ENCODE data around the gene PGBD4. TPM values are rescaled to one million over a fixed set of nuclear protein-coding genes. Genes with fewer than 3 reads are reported as not detected.
A peak's percentile ranks its signal among the peaks of the same experiment; 100 is the strongest.

Gene PGBD4
- total RNA-seq, 6 experiments from 2014 or later = 1.6 to 2.6 (median 1.9) TPM

DNA sequence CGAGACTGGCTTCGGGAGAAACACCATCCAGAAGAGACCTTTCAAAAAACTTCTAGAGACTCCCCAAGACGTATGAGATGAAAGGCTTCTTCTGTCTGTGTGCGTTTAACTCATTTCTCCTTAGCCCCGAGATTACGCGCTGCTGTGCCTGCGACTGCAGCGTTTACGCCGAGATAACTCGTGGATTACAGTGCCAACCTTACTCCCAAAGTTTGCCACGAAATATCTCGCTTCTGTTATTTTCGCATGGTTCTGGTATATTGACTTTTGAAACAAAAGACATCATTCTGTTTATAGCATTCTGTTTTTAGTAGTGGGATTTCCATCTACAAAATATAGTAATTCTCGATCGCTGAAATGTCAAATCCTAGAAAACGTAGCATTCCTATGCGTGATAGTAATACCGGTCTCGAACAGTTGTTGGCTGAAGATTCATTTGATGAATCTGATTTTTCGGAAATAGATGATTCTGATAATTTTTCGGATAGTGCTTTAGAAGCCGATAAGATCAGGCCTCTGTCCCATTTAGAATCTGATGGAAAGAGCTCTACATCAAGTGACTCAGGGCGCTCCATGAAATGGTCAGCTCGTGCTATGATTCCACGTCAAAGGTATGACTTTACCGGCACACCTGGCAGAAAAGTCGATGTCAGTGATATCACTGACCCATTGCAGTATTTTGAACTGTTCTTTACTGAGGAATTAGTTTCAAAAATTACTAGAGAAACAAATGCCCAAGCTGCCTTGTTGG lies 467 bp downstream of the PGBD4 start:
- Mint-ChIP-seq H3K9me3 (no peaks in the 10 kb centered on the region), H3K4me1 (ENCODE audit: low read depth) (peaks cover 35% of the 10 kb centered on the region), H3K4me3 (peak overlapping the region; percentile 100), H3K36me3 (ENCODE audit: low read depth) (peaks cover 12% of the 10 kb centered on the region; the same call in 1 of the 2 replicates), H3K27ac (peak overlapping the region; percentile 99), H3K27me3 (ENCODE audit: insufficient read depth) (peaks cover 2% of the 10 kb centered on the region)
- TF ChIP-seq CTCF (IDR thresholded peaks at IDR 0.05) = no peak
- no peak for DNase-seq

DNA sequence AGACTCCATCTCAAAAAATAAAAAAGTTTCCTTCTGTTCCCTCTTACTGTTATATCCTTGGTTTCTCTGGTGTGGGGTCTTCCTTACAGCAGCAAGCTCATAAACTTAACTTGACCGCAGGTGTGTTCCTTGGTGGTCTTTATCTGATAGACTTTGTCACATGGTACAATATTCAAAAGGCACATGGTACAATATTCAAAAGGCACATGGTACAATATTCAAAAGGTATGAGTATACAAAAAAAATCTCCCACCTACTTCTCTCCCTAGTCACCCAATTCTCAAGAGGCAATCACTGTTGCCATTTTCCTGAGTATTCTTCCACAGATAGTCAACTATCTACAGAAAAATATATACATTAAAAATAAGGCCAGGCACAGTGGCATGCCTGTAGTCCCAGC lies 4.5 kb downstream of the PGBD4 start:
- peaks cover 12% of the 10 kb centered on the region; the same call in 1 of the 2 replicates for H3K36me3 Mint-ChIP-seq (ENCODE audit: low read depth)
- H3K27ac Mint-ChIP-seq = no peak overlapping the region
- TF ChIP-seq CTCF (IDR thresholded peaks at IDR 0.05) = no peak
- H3K4me1 Mint-ChIP-seq (ENCODE audit: low read depth) = peaks cover 24% of the 10 kb centered on the region
- DNase-seq = no peak
- peaks cover 1% of the 10 kb centered on the region for H3K27me3 Mint-ChIP-seq (ENCODE audit: insufficient read depth)
- H3K9me3 Mint-ChIP-seq = no peaks in the 10 kb centered on the region
- no peak overlapping the region for H3K4me3 Mint-ChIP-seq

DNA sequence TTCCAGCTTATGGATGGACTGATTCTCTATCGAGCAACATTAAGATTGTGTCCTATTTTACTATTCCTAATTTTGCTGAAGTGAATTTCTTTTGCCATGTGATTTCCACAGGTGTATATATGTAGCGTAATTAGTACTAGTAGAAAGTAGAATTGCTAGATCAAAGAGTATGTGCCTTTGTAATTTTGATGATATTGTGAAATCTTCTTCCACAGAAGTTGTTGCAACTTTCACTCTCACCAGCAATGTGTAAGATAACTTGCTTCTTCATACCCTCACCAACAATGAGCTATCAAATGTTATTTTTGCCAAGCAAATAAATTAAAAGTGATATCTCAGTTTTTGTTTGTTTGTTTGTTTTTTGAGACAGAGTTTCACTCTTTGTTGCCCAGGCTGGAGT lies 5.4 kb downstream of the PGBD4 start:
- no peaks in the 10 kb centered on the region for H3K9me3 Mint-ChIP-seq
- H3K4me1 Mint-ChIP-seq (ENCODE audit: low read depth) = peaks cover 19% of the 10 kb centered on the region
- no peaks in the 10 kb centered on the region; the same call in 1 of the 2 replicates for H3K27me3 Mint-ChIP-seq (ENCODE audit: insufficient read depth)
- no peak overlapping the region for H3K4me3 Mint-ChIP-seq
- H3K36me3 Mint-ChIP-seq (ENCODE audit: low read depth) = peaks cover 12% of the 10 kb centered on the region; the same call in 1 of the 2 replicates
- DNase-seq = no peak
- H3K27ac Mint-ChIP-seq = no peak overlapping the region
- no peak for TF ChIP-seq CTCF (IDR thresholded peaks at IDR 0.05)

DNA sequence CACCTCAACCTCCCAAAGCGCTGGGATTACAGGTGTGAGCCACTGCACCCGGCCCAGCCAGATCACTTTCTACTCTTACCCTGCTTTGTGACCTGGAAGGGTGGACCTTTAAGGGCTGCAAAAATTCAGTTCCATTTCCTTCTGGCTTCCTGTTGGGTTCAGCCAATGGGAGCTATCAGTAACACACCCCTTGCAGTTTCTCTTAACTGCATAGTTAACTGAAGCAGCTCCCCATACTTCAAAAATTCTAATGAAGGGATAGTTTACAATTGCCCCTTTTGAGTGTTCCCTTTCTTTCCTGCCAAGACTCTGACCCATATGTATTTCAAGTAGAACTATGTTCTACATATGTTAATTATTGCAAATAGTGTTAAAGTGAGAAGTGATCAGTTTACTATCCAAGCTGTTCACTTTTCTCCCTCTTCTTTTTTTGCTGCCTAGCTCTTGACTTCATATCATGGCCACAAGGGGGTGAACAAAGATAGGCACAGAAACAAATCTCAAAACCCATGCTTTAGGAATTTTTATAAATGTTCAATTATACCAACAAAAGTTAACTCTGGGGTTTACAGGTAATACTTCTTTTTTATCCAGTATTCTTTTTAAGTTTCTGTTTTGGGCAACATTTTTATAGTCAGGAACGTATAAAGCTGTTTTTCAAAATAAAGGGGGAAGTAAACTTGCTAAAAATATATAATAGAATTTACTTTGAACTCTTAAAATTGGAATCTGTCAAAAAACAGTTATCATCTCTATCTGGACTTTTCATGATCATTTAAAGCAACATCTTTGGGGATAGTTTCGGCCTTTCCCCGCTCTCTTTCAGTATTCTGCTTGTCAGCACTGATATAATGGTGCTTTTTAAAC lies 8.1 kb downstream of the PGBD4 start:
- H3K4me3 Mint-ChIP-seq = no peak overlapping the region
- peaks cover 2% of the 10 kb centered on the region; the same call in 1 of the 2 replicates for H3K36me3 Mint-ChIP-seq (ENCODE audit: low read depth)
- no peaks in the 10 kb centered on the region; the same call in 1 of the 2 replicates for H3K27me3 Mint-ChIP-seq (ENCODE audit: insufficient read depth)
- H3K9me3 Mint-ChIP-seq = no peaks in the 10 kb centered on the region
- TF ChIP-seq CTCF (IDR thresholded peaks at IDR 0.05) = peak; percentile 90
- H3K4me1 Mint-ChIP-seq (ENCODE audit: low read depth) = peaks cover 6% of the 10 kb centered on the region; the same call in 1 of the 2 replicates
- no peak overlapping the region for H3K27ac Mint-ChIP-seq
- peak; percentile 43 for DNase-seq

DNA sequence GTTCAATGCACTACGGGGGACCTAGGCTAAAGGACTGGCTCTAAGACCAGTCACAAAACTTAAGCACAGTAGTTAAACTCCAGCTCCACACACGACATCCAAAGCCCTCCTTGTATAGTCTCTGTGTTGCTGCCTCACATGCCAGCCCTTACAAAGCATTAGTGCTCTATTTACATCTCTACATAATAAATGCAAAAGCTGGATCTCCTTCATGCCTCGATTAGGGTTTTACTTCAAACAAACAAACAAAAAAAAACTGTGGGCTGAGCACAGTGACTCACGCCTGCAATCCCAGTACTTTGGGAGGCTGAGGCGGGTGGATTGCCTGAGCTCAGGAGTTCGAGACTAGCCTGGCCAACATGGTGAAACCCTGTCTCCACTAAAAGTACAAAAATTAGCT lies 9.6 kb downstream of the PGBD4 start:
- Mint-ChIP-seq H3K4me1 (ENCODE audit: low read depth) (peaks cover 6% of the 10 kb centered on the region; the same call in 1 of the 2 replicates), H3K27me3 (ENCODE audit: insufficient read depth) (no peaks in the 10 kb centered on the region), H3K27ac (no peak overlapping the region), H3K4me3 (no peak overlapping the region), H3K9me3 (no peaks in the 10 kb centered on the region), H3K36me3 (ENCODE audit: low read depth) (no peaks in the 10 kb centered on the region)
- DNase-seq = no peak
- no peak for TF ChIP-seq CTCF (IDR thresholded peaks at IDR 0.05)

Data from HFFc6 (cell line).